ENCODE measurements around the gene TMEM38B. TPM values are rescaled to one million over a fixed set of nuclear protein-coding genes. Genes with fewer than 3 reads are reported as not detected.

TMEM38B gene
- total RNA-seq, 4 donors from 2014 or later, result 8.6 to 11.3 (median 9.3) TPM

- H3K4me3 ChIP-seq, result peak overlapping the region; percentile 49 to 70
- H3K27ac ChIP-seq, result peak overlapping the region in 1 of 4 donors; percentile 85
- WGBS, 2 donors (ENCODE audit: low coverage in 1 of 2), result 10 to 11% methylated on average over 13 to 15 of the region's 15 CpGs
- H3K36me3 ChIP-seq, result no peaks in the 10 kb centered on the region
- TF ChIP-seq EP300 (IDR thresholded peaks at IDR 0.05) (no peak), POLR2A (IDR thresholded peaks at IDR 0.05) (no peak), POLR2AphosphoS5 (IDR thresholded peaks at IDR 0.05) (no peak), CTCF (IDR thresholded peaks at IDR 0.05) (no peak)
- H3K27me3 ChIP-seq, result peaks cover 44% of the 10 kb centered on the region
- ATAC-seq, result no peak
- peaks cover 0 to 24% (median 0%) of the 10 kb centered on the region in 3 donors for H3K4me1 ChIP-seq
- H3K9me3 ChIP-seq, result no peaks in the 10 kb centered on the region
These were observed 729 bp upstream of the TMEM38B start for GRCh38 chr9:105693435-105694189.

GRCh38 chr9:105694848-105695581 lies 674 bp downstream of the TMEM38B start:
- TF ChIP-seq EP300 (IDR thresholded peaks at IDR 0.05), result no peak
- peak in 1 of 2 donors; percentile 8 for TF ChIP-seq POLR2A (IDR thresholded peaks at IDR 0.05)
- TF ChIP-seq CTCF (IDR thresholded peaks at IDR 0.05), result peak in 1 of 4 experiments; percentile 31
- TF ChIP-seq POLR2AphosphoS5 (IDR thresholded peaks at IDR 0.05), result peak; percentile 45
- H3K4me3 ChIP-seq, result peak overlapping the region; percentile 49 to 70
- peak overlapping the region in 3 of 4 donors; percentile 72 to 85 (median 73) for H3K27ac ChIP-seq
- H3K27me3 ChIP-seq, result peaks cover 33% of the 10 kb centered on the region
- H3K9me3 ChIP-seq, result no peaks in the 10 kb centered on the region
- H3K4me1 ChIP-seq, result peaks cover 0 to 24% (median 0%) of the 10 kb centered on the region in 3 donors
- 4 to 6% methylated on average over 17 to 26 of the region's 42 CpGs for WGBS, 2 donors (ENCODE audit: low coverage in 1 of 2)
- H3K36me3 ChIP-seq, result no peaks in the 10 kb centered on the region
- ATAC-seq, result peak; percentile 81

GRCh38 chr9:105696219-105696793 lies 2.0 kb downstream of the TMEM38B start:
- ATAC-seq, result no peak
- H3K4me3 ChIP-seq, result no peak overlapping the region
- no peaks in the 10 kb centered on the region for H3K36me3 ChIP-seq
- TF ChIP-seq POLR2A (IDR thresholded peaks at IDR 0.05) (no peak), EP300 (IDR thresholded peaks at IDR 0.05) (no peak), POLR2AphosphoS5 (IDR thresholded peaks at IDR 0.05) (no peak), CTCF (IDR thresholded peaks at IDR 0.05) (no peak)
- peaks cover 28% of the 10 kb centered on the region for H3K27me3 ChIP-seq
- H3K9me3 ChIP-seq, result no peaks in the 10 kb centered on the region
- peaks cover 0 to 24% (median 0%) of the 10 kb centered on the region in 3 donors for H3K4me1 ChIP-seq
- no peak overlapping the region for H3K27ac ChIP-seq
- 85 to 95% methylated on average over 2 to 12 of the region's 12 CpGs for WGBS, 2 donors (ENCODE audit: low coverage in 1 of 2)

- TF ChIP-seq EP300 (IDR thresholded peaks at IDR 0.05) (no peak), CTCF (IDR thresholded peaks at IDR 0.05) (no peak), POLR2AphosphoS5 (IDR thresholded peaks at IDR 0.05) (no peak), POLR2A (IDR thresholded peaks at IDR 0.05) (no peak)
- no peak overlapping the region for H3K4me3 ChIP-seq
- no peaks in the 10 kb centered on the region for H3K36me3 ChIP-seq
- no peaks in the 10 kb centered on the region for H3K9me3 ChIP-seq
- peaks cover 12% of the 10 kb centered on the region for H3K27me3 ChIP-seq
- no peak overlapping the region for H3K27ac ChIP-seq
- 70 to 84% methylated on average over 4 of the region's 4 CpGs for WGBS, 2 donors (ENCODE audit: low coverage in 1 of 2)
- no peak for ATAC-seq
- H3K4me1 ChIP-seq, result peaks cover 0 to 24% (median 0%) of the 10 kb centered on the region in 3 donors
These were observed 3.5 kb downstream of the TMEM38B start for GRCh38 chr9:105697871-105698270.

All from gastroesophageal sphincter (tissue), 4 donors.